EL (cell line): ENCODE results near the gene MCU.
A peak's percentile ranks its signal among the peaks of the same experiment; 100 is the strongest.

Experiments used
- DNase-seq: peaks from one replicate; pipeline ENCODE4 v3.0.0-alpha.2; 2016

Gene MCU

DNA sequence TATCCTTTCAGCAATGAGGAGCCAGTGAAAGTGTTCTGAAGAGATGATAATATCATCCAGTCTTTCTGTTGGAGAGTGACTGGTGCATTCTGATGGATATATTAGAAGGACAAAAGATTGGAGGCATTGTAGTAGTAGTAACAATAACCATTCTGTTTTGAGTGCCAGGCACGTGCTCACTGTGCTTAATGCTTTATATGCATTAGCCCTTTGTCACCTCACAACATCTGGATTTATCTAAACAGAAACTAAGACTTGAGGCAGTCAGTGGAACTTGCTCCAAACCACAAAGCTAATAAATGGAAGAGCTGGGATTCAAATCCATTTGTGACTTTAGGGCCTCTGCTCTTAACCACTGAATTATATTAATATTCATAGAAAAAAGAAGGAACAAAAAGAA is 117.1 kb downstream of the MCU start:
- DNase-seq = no peak

DNA sequence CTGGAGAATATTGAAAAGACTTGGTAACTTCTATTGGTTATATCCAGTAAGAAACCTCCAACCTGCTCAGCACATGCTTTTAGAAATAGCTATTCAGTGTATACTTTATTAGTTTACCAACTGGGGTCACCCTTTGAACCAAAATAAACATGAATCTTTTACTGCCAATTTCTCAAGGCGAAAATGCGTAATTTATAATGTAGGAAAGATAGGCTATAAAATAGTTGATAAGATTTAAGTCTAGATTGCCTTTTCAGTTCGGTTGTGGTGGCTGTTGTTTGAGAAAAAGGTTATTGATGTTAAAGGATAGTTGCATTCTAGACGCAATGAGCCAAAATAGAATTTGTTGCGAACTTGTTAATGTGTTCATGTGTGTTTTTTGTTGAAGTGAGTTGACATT is 119.0 kb downstream of the MCU start:
- no peak for DNase-seq

DNA sequence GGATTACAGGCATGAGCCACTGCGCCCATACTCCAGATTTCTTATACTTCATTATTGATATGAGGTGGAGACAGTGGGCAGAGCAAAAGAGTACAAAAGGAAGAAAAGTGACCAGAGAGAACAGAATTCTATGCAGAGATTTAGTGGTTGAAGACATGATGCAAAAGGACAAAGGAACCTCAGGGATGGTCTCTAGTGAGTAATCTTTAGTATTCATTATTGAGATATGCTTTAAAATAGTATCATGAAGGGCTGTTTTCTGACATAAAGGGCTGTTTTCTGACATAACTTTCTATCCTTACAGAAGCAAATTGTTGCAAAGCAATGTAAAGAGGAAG is 120.4 kb downstream of the MCU start:
- DNase-seq = no peak

DNA sequence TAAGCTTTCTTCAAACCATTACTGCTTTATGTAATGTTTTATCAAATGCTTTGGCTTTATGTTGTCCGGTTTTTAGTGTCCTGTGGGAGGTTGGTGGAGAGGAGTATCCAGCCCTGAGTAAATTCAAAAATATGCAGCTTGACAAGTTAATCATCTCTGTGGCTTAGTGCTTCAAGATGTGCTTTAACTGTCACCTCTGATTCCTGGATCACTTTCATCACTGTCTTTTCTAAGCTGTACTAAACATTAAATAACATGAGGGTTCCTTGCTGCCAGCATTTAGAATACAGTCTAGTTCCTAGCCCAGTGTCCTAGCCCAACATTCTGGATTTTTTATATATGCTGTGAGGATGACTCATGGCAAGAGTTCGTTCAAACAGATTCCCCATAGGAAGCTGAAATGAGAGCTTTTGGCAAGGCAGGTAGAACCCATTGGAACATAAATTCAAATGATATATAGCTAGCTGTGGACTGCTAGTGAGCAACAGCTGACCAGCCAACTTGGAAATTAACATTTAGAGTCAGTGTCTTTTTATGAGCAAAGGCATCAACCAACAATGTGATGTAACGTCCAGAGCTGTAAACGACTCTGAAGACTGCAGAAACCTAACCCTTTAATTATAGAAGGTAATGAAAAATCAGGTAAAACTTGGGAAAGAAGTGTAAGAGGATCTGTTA is 120.9 kb downstream of the MCU start:
- peak; percentile 85 for DNase-seq

DNA sequence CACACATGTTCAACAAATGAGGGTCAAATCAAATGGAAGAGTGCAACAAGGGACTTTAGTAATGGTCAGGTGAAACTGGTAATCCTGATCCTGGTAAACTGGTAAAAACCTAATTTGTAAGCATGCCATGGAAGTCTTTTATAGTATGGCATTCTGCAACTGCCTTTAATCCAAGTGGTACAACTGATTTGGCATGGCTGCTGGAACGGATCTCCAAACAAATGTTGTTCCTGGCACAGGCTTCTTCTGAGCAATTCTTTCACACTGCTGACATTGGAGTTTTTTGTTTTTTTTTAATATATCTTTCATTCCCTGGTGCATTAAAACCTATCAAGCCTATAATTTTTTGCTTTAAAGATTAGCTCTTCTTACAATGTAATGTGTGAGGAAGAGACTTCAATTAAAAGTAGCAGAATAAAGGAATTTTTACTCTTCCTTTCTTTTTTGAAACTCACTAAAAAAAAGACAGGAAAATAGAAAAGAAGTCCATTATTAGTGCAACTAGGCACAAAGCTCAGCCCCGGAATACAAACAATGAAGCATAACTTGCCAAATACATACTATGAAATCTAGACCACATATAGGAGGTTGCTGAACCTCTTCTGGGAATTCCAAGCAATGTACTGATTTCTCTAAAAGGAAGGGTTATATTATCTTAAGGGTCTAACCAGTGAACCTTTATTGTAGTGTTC is 122.3 kb downstream of the MCU start:
- no peak for DNase-seq

DNA sequence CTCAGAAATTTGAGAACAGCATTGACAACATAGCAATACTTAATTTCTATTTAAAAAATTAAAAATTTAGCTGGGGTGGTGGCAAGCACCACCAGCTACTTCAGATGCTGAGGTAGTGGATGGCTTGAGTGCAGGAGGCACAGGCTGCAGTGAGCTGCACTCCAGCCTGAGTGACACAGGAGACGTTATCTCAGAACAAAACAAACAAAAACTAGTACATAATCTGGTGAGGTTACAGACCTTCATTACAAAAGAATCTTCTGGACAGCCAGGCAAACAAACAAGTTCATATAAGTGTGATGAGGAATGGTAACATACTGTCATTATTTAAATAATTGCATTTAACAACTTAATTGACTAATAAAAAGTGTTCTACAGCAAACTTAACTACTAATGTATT is 124.6 kb downstream of the MCU start:
- DNase-seq = no peak

DNA sequence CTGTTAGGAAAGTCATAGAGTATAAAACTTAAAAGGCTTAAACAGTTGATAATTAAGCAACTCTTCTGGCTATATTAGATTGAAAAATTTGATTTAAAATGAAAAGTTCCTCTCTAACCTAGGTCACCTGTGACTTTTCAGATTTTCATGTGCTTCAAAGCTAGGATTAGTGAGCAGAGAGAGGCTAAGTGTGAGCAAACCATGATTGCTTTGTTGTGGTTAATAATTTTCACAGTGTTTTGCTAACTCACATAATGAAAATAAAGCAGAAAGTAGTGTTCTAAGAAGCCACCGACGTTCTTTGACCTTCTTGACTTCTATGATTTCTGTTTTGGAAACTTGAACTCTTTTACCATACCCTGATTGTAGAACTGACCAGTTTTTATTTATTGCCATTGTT is 126.1 kb downstream of the MCU start:
- DNase-seq = no peak

DNA sequence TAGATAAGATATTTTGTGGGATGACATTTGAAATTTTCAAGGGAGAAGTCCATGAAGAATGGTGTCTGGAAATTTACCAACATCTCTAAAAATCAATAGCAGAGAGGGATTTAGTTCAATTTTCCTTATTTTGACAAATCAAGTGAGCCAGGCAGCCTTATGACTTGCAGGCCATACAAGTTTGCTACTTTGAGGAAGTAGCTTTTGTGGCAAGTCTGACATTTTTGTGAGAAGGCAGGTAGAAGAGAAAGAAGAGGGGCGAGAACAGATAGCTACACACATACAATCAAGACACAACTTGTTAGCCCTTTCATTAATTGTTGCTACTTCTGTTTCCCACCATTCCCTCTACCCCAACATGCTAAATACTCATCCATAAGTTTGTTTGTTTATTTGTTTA is 127.1 kb downstream of the MCU start:
- no peak for DNase-seq

DNA sequence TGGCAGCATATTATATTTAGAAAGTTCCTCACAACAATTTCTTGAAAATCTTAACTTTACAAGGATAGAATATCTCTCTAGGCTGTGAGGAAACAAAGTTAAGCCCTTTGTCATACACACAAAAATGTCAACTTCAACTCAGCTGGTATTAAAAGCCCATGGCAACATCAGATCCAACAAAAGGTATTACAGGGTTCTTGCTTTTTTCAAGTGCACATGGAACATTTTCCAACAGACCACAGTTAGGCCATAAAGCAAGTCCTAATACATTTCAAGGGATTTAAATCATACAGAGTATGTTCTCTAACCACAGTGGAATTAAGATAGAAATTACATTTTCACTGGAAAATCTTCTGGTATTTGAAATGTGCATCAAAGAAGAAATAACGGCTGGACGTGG is 129.7 kb downstream of the MCU start:
- no peak for DNase-seq

DNA sequence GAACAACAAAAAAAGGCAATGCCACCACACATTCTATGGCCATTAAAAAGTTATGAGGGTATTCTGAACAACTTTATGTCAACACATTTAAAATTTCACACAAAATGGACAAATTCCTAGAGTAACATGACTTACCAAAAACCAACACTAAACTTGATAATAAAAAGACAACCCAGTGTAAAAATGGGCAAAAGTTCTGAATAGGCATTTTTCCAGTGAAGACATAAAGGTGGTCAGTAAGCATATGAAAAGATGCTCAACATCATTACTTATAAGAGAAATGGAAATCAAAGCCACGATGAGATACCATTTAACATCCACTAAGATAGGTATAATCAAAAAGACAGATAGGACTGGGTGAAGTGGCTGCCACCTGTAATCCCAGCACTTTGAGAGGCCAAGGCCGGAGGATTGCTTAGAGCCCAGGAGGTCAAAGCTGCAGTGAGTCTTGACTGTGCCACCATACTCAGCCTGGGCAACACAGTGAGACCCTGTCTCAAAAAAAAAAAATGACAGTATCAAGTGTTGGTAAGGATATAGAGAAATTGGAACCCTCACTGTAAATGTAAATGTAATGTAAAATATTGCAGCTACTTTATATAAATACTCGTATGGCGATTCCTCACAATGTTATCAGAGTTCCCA is 130.5 kb downstream of the MCU start:
- DNase-seq = no peak

DNA sequence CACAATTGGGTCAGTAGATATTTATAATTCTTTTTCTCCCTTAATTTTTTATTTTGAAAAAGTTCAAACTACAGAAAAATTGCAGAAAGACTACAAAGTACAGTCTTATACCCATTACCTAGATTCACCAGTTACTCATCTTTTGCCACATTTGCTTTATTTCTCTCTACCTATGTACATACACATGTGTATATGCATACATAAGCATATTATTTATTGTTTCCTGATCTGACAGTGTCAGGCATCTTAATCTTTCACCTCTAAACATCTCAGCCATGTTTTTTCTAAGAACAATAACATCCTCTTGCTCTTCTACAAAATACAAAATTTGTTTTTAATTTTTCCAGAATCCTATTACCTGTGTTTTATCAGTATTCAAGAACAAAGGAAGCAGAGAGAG is 133.2 kb downstream of the MCU start:
- no peak for DNase-seq

DNA sequence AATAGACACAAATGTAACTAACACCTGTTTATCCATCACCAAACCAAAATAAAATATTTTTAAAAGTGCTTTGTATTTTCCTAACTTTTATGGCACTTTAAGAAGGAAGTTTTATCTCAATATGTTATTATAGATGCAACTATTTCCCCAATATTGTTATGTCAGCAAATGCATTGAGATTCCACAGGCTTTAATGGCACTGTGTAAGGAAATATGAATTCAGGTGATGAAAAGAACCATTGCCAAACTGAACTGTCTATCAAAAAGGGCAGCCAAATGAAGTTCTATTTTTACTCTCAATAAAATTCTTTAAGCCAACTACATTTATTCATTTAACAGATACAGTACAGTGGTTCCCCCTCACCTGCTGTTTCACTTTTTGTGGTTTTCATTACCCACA is 134.4 kb downstream of the MCU start:
- no peak for DNase-seq

DNA sequence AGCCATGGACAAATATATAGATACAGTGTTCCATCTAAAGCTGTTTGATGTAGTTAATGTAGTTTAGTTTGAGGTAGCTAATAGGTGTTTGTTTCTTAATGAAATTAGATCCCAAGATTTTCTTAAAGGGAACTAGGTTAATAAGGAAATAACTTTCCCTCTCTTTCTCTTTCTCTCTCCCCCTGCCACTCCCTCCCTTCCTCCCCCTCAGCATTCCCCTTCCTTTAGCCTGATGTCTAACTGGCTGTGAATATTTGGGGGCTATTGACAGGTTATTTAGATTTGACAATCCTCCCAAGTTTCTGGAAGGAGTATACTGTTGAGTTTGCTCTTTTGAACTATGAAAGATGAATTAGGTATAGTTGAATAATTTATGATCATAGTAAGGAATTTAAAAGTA is 136.4 kb downstream of the MCU start:
- no peak for DNase-seq

DNA sequence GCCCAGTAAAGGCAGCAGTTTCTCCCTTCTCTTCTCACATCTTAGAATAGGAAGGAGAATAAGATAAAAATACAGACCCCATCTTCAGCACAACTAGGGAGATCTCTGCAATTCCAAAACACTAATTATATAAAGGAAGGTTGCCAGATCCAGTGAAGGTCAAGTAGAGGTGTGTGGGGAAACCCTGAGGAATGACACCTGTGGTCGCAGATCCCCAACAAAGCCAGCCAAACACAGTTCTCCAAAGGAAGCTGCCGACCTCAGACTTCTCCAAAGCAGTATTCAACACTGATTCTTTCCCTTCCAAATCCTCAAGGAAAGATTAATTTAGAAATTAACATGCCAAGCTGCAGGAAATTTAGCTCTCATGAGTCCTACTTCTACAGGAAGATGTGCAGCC is 138.7 kb downstream of the MCU start:
- DNase-seq = no peak

DNA sequence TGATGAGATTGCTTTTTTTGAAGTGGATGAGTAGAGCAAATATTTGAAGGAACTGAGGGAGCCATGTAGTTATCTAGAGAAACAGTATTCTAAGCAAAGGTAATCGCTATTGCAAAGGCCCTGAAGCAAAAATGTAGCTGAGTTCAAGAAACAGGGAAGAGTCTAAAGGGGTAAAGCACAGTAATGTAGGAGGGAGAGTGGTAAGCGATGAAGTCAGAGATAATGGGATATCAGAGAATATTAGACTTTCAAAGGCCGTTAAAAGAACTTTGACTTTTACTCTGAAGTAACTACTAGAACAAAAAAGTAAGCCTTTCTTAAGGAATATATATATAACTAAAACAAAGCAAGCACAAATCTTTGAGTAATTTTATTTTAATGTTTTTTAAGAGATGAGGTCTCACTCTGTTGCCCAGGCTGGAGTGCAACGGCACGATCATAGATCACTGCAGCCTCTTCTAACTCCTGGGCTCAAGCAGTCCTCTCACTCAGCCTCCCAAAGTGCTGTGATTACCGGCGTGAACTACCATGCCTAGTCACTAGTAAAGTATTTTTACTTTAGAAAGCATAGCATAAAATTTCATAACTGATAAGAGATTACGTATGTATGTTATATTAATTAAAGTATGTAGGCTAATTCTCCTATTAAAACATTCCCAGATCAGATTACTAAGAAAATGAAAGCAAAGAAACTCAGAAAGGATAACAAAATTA is 139.9 kb downstream of the MCU start:
- DNase-seq = peak; percentile 31

DNA sequence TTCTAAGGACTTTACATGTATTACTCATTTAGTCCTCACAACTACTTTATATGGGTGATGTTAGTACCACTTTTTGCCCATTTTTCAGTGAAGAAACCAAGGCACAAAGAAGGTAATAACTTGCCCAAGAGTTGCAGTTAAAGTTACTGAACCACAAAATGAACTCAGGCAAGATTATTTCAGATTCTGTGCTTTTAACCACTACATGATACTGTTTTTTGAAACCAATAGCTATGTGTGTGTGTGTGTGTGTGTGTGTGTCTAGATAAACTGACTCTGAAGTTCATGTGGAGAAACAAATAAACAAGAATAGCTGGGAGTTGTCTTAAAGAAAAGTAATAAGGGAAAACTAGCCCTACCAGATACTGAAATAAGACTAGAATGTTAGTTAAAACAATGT is 140.8 kb downstream of the MCU start:
- DNase-seq = no peak

DNA sequence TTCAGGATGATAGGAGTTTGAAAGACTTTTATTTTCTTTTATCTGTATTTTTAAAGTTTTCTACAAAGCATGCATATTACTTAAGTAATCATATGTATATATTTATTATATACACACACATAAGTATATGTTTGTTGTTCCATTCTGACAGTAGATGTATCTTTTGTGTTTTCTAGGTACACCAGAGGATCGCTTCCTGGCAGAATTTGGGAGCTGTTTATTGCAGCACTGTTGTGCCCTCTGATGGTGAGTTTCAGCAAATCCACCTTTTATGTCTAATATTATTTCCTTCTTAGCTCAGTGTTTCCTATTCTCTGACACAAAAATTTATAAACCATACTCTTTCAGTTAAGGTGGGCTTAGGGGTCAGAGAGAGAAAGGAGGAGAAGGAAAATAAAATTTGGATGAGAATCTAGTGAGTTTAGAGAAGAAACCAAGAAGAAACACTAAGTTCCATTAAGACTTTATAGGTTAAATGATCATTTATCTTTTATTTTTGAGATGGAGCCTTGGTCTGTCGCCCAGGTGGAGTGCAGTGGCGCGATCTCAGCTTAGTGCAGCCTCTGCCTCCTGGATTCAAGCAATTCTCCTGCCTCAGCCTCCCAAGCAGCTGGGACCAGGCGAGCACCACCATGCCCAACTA is 142.4 kb downstream of the MCU start:
- DNase-seq = peak; percentile 67

DNA sequence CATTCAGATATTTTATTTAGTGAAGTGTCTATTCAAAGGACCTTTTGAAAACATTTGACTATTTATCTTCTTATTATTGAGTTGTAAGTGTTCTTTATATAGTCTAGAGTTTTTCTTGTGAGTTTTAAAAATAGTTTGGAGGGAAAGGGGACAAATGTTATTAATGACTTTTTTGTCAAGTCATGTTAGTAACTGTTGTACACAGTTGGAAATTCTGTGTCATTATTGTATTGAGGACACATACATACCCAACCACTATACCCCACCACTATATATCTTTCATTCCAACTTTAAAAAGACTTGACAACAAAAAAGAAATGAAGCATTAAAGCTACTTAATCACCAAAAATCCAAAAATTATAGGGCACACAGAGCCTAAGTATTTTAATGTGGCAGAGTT is 148.4 kb downstream of the MCU start:
- no peak for DNase-seq

DNA sequence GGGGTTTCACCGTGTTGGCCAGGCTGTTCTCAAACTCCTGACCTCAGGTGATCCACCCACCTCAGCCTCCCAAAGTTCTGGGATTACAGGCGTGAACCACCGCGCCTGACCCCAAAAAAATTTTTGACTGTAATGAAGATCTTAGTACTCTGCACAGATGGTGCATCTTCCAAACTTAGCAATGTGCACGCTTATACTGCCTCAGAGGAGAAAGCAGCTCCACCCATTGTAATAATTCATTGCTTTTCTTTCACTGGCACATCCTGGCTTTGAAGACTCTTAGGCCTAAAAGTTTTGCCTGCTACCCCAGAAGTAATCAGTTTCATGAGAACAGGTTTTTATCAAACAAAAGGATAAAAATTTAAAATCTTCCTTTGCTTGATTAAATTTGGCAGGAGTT is 149.5 kb downstream of the MCU start:
- DNase-seq = no peak

DNA sequence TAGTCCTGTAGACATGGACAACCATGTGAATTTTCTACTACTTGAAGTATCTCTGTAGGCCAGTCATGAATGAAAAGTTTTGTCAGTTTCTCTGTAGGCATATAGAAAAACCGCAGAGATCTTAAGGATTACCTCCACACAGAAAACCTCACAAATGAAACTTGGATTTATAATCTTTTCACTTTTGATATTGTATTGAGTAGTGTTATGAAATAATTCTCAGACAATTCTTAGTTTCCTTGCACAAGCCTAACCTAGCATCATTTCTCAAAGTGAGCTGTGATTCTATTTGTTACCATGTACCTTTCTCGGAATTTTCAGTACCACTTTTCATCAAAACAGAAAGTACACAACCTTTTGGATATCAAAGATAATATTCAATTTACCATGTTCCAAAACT is 150.2 kb downstream of the MCU start:
- DNase-seq = no peak

DNA sequence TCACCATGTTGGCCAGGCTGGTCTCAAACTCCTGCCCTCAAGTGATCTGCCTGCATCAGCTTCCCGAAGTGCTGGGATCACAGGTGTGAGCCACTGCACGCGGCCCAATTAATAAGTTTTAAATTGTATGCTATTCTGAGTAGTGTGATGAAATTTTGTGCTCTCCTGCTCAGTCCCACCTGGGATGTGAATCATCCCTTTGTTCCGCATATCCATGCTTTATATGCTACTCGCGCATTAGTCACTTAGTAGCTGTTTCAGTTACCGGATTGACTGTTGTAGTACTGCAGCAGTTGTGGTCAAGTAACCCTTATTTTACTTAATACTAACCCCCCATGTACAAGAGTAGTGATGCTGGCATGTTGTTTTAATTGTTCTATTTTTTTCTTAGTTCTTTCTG is 154.3 kb downstream of the MCU start:
- peak; percentile 70 for DNase-seq

DNA sequence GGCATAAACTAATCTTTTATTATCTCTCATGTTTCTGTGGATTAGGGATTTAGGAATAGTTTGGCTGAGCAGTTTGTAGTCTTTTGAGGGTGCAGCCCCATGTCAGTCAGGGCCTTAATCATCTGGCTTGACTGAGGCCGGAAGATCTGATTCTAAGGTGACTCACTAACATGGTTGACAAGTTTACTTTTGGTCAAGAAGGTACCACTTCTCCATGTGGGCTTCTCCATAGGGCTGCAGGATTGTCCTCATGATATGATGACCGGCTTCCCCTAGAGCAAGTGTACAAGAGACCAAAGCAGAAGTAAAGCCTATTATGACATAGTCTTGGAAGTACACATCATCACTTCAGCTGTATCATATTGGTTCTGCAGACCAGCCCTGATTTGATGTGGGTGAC is 155.7 kb downstream of the MCU start:
- peak; percentile 10 for DNase-seq

DNA sequence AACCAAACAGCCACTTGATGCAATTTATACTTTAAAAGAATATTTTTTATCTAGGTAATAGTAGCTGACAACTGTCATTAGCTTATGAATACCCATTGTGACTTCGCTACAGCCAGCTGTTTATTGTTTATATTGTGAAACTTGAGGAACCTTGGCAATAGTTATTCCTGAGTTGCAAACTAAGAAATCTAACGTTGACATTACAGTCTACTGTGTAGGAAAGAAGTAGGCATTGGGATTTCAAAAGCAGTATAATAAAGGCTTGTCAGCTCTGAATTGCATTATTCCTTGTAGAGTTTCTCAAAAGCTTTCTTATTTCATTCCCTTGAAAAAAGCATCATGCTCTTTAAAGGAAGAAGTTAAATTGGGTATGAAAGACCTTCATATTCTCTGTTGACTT is 158.9 kb downstream of the MCU start:
- DNase-seq = no peak

DNA sequence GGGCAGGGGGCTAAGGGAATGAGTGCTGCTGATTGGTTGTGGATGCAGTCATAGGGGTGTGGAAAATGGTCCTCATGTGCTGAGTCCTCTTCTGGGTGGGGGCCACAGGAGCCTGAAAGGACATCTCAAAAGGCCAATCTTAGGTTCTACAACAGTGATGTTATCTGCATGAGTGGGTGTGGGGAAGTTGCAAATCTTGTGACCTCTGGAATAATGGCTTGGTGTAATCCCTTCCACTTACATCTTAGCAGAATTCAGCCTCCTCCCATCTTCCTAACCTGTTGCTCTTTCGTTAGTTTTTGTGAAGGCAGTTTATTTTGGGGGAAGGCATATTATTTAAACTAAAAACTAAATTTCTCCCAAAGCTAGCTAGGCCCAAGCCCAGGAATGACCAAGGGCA is 159.6 kb downstream of the MCU start:
- no peak for DNase-seq
